ENCODE measurements around the gene SETBP1.

SETBP1 gene

GRCh38 chr18:45059695-45060094 is 379.0 kb downstream of the SETBP1 start (continued):
- TF ChIP-seq ZNF664 (tag by site-specific recombination; IDR thresholded peaks at IDR 0.05) (0 out of 2 replicates have a peak, but pooled peaks have one; percentile 20), ZBTB17 (tag by site-specific recombination; IDR thresholded peaks at IDR 0.05) (no peak), ZNF354C (tag by site-specific recombination; IDR thresholded peaks at IDR 0.05; ENCODE audit: borderline replicate concordance, low read depth) (no peak), ZNF510 (tag by site-specific recombination; IDR thresholded peaks at IDR 0.05; ENCODE audit: insufficient replicate concordance) (peak; percentile 32), SETDB1 (IDR thresholded peaks at IDR 0.05; ENCODE audit: insufficient read length, low read length) (no peak), TSHZ1 (tag by site-specific recombination; IDR thresholded peaks at IDR 0.05; ENCODE audit: borderline replicate concordance) (no peak), OVOL3 (tag by site-specific recombination; IDR thresholded peaks at IDR 0.05) (no peak), RBAK (tag by site-specific recombination; IDR thresholded peaks at IDR 0.05) (no peak), ZNF132 (tag by site-specific recombination; IDR thresholded peaks at IDR 0.05; ENCODE audit: borderline replicate concordance) (no peak)
- TF ChIP-seq, protein P1, sequence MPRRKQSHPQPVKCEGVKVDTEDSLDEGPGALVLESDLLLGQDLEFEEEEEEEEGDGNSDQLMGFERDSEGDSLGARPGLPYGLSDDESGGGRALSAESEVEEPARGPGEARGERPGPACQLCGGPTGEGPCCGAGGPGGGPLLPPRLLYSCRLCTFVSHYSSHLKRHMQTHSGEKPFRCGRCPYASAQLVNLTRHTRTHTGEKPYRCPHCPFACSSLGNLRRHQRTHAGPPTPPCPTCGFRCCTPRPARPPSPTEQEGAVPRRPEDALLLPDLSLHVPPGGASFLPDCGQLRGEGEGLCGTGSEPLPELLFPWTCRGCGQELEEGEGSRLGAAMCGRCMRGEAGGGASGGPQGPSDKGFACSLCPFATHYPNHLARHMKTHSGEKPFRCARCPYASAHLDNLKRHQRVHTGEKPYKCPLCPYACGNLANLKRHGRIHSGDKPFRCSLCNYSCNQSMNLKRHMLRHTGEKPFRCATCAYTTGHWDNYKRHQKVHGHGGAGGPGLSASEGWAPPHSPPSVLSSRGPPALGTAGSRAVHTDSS (tag by site-specific recombination; IDR thresholded peaks at IDR 0.05) = no peak

GRCh38 chr18:45060102-45060501 is 379.4 kb downstream of the SETBP1 start:
- Histone ChIP-seq H3K36me3 (ENCODE audit: control insufficient read depth in 2 of 2, insufficient read depth in 1 of 2, low read length in 2 of 2) (no peaks in the 10 kb centered on the region), H3K4me3 (ENCODE audit: low read depth, low read length) (no peak overlapping the region), H3K27ac (ENCODE audit: extremely low read depth, low read depth, low read length) (no peak overlapping the region), H3K9me3 (ENCODE audit: control insufficient read depth, insufficient read depth, low read depth, low read length) (no peaks in the 10 kb centered on the region), H3K4me1 (ENCODE audit: control insufficient read depth, insufficient read depth, low read length) (peaks cover 4% of the 10 kb centered on the region; the same call in 1 of the 2 replicates)
- ChIA-PET POLR2A (no interaction called here), CTCF (interaction anchor here (1.6 kb wide), 1 partner anchor 153 kb away, joined by 3 read pairs; no protein-coding TSS in a partner anchor)
- no peak for TF ChIP-seq ZNF398 (tag by site-specific recombination; IDR thresholded peaks at IDR 0.05)
- TF ChIP-seq, protein P2, sequence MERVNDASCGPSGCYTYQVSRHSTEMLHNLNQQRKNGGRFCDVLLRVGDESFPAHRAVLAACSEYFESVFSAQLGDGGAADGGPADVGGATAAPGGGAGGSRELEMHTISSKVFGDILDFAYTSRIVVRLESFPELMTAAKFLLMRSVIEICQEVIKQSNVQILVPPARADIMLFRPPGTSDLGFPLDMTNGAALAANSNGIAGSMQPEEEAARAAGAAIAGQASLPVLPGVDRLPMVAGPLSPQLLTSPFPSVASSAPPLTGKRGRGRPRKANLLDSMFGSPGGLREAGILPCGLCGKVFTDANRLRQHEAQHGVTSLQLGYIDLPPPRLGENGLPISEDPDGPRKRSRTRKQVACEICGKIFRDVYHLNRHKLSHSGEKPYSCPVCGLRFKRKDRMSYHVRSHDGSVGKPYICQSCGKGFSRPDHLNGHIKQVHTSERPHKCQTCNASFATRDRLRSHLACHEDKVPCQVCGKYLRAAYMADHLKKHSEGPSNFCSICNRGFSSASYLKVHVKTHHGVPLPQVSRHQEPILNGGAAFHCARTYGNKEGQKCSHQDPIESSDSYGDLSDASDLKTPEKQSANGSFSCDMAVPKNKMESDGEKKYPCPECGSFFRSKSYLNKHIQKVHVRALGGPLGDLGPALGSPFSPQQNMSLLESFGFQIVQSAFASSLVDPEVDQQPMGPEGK (tag by site-specific recombination; IDR thresholded peaks at IDR 0.05) = no peak
- no peak for TF ChIP-seq ZNF600 (tag by site-specific recombination; IDR thresholded peaks at IDR 0.05)
- TF ChIP-seq, protein P3, sequence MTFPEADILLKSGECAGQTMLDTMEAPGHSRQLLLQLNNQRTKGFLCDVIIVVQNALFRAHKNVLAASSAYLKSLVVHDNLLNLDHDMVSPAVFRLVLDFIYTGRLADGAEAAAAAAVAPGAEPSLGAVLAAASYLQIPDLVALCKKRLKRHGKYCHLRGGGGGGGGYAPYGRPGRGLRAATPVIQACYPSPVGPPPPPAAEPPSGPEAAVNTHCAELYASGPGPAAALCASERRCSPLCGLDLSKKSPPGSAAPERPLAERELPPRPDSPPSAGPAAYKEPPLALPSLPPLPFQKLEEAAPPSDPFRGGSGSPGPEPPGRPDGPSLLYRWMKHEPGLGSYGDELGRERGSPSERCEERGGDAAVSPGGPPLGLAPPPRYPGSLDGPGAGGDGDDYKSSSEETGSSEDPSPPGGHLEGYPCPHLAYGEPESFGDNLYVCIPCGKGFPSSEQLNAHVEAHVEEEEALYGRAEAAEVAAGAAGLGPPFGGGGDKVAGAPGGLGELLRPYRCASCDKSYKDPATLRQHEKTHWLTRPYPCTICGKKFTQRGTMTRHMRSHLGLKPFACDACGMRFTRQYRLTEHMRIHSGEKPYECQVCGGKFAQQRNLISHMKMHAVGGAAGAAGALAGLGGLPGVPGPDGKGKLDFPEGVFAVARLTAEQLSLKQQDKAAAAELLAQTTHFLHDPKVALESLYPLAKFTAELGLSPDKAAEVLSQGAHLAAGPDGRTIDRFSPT (tag by site-specific recombination; IDR thresholded peaks at IDR 0.05) = no peak
- no peak for TF ChIP-seq ZNF510 (tag by site-specific recombination; IDR thresholded peaks at IDR 0.05; ENCODE audit: insufficient replicate concordance)
- no peak for TF ChIP-seq ZNF792 (tag by site-specific recombination; IDR thresholded peaks at IDR 0.05)
- TF ChIP-seq ZNF223 (tag by site-specific recombination; IDR thresholded peaks at IDR 0.05) = no peak
- TF ChIP-seq ZNF202 (tag by site-specific recombination; IDR thresholded peaks at IDR 0.05; ENCODE audit: borderline replicate concordance) = no peak
- TF ChIP-seq ZNF37A (tag by site-specific recombination; IDR thresholded peaks at IDR 0.05) = no peak
- no peak for TF ChIP-seq ZNF449 (tag by site-specific recombination; IDR thresholded peaks at IDR 0.05)
- TF ChIP-seq MYNN (tag by site-specific recombination; IDR thresholded peaks at IDR 0.05; ENCODE audit: borderline replicate concordance) = no peak
- TF ChIP-seq ZSCAN23 (tag by site-specific recombination; IDR thresholded peaks at IDR 0.05) = no peak
- TF ChIP-seq MZF1 (tag by site-specific recombination; IDR thresholded peaks at IDR 0.05; ENCODE audit: borderline replicate concordance) = no peak
- TF ChIP-seq ZNF473 (tag by site-specific recombination; IDR thresholded peaks at IDR 0.05) = no peak
- no peak for TF ChIP-seq ZNF514 (tag by site-specific recombination; IDR thresholded peaks at IDR 0.05)
